GM19351 (cell line): ENCODE results near the gene DTD1.
A peak's percentile ranks its signal among the peaks of the same experiment; 100 is the strongest.

ENCODE experiments used
- ATAC-seq: cut with Tn5 transposase; IDR thresholded peaks from one replicate; pipeline ENCODE4 v1.9.1; 2021; ENCODE audit warnings: mild to moderate bottlenecking, moderate library complexity; ENCODE audit not compliant: unreplicated experiment

The DTD1 gene, protein sequence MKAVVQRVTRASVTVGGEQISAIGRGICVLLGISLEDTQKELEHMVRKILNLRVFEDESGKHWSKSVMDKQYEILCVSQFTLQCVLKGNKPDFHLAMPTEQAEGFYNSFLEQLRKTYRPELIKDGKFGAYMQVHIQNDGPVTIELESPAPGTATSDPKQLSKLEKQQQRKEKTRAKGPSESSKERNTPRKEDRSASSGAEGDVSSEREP

DNA sequence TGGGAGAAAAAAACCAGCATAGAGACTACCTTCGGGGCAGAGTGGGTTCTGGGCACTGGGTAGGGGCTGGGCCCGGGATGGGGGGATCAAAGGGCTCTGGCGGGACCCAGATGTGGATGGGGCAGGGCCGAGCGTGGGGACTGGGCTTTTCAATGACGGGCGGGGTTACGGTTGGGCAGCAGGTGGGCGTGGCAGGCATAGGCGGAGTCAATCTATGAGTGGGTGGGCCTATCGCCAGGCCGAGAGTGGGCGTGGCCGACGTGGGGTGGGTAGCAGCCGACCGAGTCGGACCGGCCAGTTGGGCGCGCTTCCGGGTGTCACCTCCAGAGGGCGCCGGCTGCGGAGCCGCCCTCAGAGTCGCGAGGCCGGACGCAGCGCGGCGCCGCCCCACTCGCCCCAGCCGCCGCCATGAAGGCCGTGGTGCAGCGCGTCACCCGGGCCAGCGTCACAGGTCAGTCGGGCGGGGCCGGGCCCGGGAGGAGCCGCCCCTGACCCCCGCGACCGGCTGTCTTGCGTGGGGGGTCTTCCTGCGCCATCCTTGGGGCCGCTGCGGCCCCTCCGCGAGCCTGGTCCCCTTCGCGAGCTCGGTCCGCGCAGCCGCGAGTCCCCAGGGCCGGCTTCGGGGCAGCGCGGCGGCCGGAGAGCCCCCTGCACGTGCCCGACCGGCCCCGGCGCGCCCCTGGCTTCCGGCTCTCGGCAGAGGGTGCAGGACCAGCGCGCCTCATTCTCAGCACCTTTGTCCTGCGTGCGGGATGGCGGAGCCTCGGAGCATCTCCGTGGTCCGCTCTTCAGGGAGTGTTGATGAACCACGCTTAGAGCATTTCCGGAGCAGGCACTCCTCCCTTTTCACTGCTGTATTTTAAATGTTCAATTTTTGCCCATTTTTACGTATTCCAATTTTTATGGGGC is at the start of gene DTD1:
TSS of gene DTD1 (plus strand) at position 390 of the 909 bp plus-strand sequence. CDS start at position 409, 19 bp downstream.
- peak; percentile 84 for ATAC-seq

DNA sequence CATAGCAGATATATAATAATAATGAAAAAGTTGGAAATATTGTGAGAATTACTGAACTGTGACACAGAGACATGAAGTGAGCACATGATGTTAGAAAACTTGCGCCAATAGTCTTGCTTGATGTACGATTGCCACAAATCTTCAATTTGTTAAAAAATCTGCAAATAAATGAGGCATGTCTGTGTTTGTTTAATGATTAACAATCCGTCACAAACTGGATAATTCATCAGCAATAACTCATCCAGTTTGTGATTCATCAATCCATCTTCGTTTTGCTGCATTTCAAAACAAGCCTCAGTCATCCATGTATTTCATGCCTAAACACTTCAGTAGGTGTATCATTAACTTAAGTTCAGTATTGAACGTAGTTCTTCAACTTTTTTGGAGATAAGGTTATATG is 46.1 kb upstream of the DTD1 start:
- no peak for ATAC-seq

DNA sequence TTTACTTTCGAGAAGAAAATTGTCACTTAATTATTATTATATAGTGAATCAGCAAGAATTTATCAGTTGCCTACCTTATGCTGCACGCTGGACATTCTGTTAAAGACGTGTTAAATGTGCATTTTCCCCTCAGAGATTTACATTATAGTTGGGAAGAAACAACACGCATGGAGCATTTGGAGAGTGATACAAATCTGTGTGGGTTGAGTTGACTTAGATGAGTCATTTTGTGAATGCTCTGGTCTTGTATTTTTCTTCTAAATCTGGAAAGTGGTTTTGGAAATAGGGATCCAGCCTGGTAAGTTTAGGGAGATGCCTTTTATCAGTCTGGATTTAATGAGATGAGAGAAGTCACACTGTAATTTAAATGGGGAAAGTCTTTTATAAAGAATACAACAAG is 44.6 kb upstream of the DTD1 start:
- no peak for ATAC-seq

DNA sequence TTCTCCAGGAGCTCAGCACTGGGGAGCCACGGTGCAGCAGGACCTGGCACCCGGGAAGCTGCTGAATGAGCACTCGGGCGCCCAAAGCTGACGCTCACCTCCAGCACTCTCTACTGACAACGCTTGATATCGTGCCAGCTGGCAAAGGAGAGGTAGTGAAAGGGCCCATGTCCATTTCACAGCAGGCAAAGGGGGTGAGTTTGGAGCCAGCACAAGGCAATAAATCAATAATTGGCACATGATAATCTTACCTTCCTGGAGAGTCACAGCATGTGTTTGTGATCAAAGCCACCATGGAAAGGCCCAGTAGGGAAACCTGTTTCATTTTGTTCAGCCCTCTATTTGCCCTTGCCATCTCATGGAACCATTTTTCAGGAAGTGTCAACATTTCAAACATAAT is 43.9 kb upstream of the DTD1 start:
- no peak for ATAC-seq

DNA sequence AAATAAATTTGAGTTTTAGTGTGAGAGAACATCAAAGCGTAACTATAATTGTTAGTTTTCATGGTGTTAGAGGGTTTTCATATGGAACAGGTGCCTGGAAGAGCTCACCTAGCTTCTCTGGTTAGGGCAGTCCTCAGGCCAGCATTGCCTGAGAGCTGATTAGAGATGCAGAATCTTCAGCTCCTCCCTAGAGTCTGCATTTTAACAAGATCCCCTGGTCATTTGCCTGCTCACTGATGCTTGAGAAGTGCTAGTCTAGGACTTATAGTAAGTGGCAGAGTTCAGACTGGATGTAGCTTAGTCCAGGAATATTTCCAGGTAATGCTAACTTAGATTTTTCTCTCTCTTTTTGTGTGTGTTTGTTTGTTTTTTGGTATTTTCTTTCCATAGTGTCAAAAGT is 42.3 kb upstream of the DTD1 start:
- ATAC-seq = no peak

DNA sequence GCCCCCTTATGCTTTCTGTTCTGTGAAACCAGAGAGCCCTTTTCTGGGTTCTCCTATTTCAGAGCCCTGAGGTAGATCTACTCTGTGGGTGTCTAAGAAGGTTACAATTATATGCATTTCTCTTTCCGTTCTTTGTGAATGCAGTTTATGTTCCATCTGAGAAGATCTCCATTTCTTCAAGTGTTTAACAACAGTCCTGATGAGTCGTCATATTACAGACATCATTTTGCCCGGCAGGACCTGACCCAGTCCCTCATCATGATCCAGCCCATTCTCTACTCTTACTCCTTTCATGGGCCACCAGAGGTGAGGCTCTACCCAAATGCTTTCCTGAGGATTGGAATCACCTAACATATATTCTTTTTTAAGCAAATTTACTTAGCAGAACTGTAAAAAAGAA is 39.4 kb upstream of the DTD1 start:
- ATAC-seq = no peak

DNA sequence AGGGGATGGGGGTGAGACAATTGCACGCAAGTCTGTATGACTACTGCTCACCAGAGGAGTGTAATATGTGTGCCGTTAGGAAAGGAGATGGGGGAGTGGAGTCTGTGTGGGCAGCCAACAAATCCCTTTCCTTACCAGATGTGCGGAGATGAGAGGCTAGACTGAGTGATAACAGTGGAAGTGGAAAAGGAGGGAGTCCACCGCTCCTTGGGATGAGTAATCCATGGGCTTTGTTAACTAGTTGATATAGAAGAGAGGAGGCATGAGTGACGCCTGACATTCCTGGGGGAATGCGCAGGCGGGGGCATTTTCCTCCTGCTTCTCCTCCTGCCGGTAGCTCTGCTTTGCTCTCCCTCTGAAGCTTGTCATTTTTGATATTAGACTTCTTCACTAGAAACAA is 34.1 kb upstream of the DTD1 start:
- no peak for ATAC-seq

DNA sequence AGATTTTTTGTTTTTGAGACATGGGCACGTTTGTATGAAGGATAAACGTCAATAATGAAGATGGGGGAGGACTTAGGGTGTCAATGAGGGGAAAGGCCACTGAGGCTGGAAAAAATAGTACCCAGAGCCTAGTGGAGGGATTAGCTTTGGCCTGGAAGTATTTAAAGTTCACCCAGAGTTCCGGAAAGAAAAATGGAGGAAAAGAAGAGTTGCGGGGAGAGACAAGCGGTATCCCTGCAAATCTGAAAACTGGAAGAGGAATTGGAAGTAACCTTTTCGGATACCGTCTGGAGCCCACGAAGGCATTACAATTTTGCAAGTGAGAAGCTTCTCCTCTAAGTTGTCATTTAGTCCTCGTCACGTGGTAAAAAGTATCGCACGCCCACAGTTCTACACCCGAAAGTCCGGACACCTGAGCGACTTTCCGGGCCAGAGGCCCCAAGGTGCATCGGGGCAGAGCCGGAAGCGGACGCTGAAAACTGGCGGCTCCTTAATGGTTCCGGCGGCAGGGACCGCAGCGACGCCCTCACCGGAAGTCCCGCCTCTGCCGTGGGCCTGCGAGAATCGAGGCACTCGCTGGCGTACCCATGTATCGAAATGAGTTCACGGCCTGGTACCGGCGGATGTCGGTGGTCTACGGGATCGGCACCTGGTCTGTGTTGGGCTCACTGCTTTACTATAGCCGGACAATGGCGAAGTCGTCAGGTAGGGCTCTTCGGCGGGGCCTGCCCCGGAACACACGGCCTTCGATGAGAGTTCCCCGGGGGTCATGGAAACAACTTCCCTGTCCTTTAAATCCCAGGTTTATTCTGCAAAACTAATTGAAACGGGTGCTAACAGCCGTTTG is 20.7 kb upstream of the DTD1 start, which contains the start of gene SMIM26:
TSS of gene SMIM26 (plus strand) at position 541 of the 847 bp plus-strand sequence. CDS start at position 588, 47 bp downstream.
- peak; percentile 99 for ATAC-seq

DNA sequence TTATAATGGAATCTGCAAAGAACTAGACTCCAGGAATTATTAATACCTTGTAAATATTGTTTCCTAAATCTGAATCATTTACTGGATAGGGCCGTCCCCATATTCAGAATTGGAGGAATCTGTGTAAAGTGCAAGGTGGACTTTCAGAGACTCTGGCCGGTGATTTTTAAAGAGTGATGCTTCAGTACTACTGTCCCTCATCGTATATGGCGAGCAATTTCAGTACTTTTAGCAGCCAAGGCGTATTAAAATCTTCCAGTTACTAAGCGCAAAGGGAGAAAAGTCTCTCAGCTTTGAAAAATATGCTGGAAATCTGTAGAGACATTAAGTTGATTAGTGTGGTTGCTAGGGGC is 20.1 kb upstream of the DTD1 start:
- no peak for ATAC-seq

DNA sequence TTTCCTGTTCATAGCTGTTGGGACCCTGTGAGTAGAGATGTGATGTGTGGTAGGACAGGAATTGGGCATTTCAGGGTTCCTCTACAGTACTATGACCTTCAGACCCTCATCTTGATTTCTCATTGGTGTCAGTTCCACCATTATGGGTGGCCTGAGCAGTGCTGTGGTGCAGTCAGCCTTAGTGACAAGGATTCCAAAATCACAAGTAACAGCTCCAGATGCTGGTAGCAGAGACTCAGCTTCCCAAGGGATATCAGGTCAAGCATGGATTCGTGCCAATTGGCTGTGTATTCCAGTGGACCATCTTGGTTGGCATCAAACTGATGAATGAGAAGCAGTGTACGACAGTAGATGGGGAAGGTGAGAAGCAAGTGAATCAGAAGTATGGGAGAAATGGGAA is 16.8 kb upstream of the DTD1 start:
- ATAC-seq = no peak

DNA sequence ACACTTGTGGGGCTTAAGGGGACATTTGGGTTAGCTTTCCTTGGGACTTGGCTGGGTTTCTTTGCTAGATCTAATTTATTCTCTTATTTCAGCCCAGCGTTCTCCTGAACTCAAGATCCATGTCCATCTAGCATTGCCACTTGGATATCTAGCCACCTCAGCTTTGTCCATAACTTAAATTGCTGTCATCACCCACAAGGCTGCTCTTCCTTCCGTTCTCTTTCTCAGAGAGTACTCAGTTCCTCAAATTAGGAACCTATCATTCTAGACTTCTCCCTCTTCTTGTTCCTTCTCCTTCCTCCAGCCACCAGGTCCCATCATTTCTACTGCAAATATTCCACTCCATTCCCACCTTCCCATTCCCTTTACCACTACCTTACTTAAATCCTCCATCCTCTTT is 16.3 kb upstream of the DTD1 start:
- ATAC-seq = no peak

DNA sequence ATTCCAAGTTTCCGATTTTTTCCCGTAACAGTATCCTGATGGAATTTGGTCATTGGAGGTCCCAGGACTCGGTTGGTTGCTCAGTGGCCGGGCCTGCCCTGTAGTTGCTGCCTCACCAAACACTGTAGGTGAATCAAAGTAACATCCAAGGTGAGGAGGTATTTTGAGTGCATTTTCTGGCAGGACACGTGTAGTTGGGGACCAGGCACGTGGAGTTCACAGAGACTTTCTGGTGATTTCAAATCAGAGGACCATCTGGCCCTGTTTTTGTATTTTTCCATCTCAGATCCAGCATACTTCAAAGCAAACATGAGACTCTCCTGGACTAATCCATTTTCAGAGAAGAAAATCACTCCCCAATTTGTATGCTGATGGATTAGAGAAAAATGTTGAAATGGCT is 9.9 kb upstream of the DTD1 start:
- no peak for ATAC-seq

DNA sequence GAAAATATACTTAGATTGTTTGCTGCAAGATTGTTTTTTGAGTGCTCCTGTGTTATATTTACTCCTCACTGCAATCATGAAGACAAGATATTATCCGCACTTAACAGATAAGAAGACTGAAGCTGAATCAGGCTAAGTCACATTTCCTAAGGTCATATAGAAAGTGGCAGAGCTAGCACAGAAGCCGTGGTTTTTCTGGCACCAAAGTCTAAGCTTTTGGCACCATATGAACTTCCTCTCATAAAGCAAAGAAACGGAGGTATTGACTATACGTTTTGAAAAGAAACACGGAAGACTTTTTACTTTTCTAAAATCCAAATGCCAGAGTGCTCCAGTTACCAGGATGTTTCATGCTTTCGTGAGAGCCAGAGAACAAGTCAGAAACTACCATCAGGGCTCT is 9.3 kb upstream of the DTD1 start:
- no peak for ATAC-seq

DNA sequence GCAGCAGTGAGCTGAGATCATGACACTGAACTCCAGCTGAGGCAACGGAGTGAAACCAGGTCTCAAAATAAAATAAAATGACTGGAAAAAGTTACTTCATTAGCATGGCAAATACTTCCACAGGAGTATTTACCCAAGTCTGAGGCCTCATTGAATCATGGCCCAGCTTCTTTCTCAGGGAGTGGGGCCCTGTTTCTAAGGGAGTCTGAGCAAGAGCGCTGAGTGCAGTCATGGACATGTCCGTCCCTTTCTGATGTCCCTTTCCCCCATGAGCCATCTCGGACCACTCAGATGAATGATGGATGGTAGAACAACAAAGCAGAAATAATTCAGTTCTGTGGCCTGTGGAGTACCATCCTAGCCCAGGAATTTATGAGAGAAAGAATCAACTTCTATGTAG is 7.8 kb upstream of the DTD1 start:
- ATAC-seq = no peak

DNA sequence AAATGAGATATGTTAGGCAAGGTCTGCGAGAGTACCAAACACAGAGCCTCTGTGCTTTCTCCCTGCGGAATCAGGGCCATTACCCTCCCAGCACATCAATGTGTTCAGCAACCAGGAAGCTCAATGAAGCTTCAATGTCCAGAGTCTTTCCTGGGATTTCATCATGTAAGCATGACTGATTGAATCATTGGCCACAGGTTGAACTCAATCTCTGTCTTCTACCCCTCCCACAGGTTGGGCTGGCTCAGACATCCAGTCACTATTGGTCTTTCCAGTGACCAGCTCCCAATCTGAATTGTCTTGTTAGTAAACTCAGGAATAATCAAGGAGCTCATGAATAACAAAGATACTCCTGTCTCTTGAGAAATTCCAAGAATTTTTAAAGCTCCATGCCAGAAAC is 2.7 kb upstream of the DTD1 start:
- no peak for ATAC-seq

DNA sequence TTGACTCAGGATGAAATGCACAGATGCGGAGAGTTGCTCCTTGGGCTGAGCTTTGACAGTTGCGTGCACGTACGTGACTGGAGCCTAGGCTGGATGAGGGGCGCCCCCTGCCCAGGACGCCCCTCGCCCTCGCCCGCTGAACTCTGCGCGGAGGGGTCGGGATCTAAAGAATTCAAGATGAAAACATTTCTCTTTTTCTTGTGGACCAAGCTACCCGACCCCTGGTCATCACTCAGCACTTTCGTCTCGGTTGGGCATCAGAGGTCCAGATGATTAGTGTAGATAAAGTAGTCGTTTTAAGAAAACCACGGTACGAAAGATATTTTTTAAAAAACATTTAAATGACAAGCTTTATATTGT is 700 bp downstream of the DTD1 start:
- peak; percentile 3 for ATAC-seq

DNA sequence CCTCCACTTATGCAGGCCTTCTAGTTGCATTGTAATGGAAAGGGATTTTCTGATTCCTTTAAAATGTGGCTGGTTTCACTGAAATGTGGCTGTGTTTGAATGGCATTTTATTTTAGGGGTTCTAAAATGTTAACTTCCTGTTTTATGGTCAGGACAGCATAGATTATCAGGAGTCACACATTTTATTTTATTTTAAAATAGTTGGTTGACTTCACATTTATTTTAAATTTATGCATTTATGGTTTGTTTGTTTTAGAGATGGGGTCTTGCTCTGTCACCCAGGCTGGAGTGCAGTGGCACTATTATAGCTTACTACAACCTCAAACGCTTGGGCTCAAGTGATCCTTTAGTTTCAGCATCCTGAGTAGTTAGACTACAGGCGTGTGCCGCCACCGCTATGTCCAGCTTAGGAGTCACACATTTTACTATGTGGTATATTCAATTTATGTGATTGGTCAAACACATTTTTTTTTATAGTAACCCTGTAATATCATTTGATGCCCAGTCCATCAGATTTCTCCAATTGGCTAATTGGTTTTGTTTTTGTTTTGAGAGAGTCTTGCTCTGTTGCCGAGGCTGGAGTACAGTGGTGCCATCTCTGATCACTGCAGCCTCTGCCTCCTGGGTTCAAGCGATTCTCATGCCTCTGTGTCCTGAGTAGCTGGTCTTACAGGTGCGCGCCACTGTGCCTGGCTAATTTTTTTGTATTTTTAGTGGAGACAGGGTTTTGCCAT is 2.3 kb downstream of the DTD1 start:
- ATAC-seq = no peak

DNA sequence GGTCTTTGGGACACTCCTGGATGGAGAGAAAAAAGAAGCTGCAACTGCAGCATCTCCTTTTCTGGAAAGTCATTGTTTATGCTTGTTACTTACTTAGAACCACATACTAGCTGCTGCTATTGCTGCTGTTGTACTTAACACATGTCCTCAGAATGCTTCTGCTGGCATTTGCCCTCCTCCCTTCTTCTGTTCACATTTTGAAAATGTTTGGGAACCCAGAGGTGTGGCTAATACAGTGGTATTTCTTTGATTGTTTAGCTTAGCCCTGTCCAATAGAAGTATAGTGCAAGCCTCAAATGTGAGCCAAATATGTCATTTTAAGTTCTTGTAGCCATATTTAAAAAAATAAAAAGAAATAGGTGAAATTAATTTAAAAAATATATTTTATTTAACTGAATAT is 8.4 kb downstream of the DTD1 start:
- ATAC-seq = no peak

DNA sequence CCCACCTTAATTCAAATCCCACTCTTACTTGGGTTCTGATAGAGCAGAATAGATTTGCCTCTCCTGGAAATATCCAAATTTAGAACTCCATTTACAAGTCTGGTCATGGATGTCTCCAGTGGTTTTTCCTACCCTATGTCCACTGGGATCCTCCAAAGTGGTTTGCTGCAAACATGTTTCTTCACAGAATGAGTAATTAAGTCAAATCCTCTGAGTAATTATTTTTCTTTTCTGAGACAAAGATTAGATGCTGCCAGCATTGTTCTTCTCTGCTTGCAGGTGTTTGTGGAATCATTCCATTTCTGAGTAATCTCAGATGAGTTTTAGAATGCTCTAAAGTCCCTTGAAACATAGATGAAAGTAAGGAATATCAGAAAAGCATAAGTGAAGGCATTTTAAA is 21.9 kb downstream of the DTD1 start:
- ATAC-seq = no peak

DNA sequence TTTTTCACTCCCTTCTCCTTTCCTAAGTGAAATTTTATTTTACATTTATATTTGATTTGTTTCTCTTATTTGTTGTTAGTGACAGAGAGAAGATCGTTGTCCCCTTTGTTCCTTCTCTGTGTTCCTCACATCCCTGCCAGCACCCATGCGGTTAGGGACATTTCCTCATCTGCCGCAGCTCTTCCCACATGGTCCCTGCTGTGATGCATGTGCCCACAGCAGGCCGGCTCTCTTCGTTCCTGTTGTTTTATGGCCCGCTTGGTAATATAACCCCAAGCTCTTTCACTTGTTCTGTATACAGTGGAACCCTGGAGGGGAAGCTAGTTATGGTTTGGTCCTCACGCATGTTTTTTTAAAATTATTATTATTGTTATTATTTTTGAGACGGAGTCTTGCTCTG is 23.6 kb downstream of the DTD1 start:
- no peak for ATAC-seq

DNA sequence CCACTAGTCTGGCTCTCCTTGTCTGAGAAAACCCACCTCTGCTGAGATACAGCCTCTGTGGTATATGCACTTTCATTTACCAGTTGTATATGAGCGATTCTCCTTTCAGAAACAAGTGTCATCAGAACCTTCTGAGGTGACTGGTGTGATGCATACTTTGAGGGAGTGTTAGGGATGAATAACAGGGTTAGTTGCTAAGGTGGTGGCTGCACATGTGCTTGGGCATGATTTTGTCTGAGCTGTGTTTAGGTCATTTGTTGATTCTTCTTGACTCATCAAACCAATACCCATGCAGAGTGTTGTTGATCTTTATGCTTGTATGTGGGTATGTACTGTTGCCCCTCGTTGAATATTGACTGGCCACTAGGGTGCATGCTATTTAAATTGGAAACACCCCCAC is 25.7 kb downstream of the DTD1 start:
- no peak for ATAC-seq
